ENCODE results near the gene IMPA2.

The IMPA2 gene

DNA sequence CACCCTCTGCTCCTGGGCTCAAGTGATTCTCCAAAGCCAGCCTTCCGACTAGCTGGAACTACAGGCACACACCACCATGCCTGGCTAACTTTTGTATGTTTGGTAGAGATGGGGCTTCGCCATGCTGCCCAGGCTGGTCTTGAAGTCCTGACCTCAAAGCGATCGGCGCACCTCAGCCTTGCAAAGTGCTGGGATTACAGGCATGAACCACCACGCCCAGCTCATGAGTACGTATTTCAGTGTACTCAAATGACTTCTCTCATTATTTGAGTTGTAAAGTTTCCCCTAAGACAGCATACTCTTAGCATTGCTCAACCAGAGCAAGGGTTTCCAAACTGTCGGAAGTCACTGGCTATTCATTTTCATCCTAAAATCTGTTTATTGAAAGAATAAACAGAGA lies 40.3 kb downstream of the IMPA2 start:
- Histone ChIP-seq H3K79me2 (ENCODE audit: insufficient read depth, low read length) (no peaks in the 10 kb centered on the region), H2AFZ (ENCODE audit: low read length) (no peak overlapping the region), H3F3A (ENCODE audit: low read depth) (no peaks in the 10 kb centered on the region), H3K36me3 (ENCODE audit: insufficient read depth, low read length) (no peaks in the 10 kb centered on the region), H3K27me3 (ENCODE audit: insufficient read depth, low read length, poor library complexity, severe bottlenecking) (no peaks in the 10 kb centered on the region), H3K4me1 (ENCODE audit: insufficient read depth, low read length, poor library complexity, severe bottlenecking) (peaks cover 3% of the 10 kb centered on the region), H4K20me1 (ENCODE audit: insufficient read depth, low read length, poor library complexity, severe bottlenecking) (no peaks in the 10 kb centered on the region), H3K9ac (ENCODE audit: low read depth, low read length, poor library complexity, severe bottlenecking) (no peak overlapping the region), H3K9me3 (ENCODE audit: insufficient read depth, low read depth, low read length) (no peaks in the 10 kb centered on the region), H3K9me2 (replicated peaks; ENCODE audit: low read depth, low read length) (no peaks in the 10 kb centered on the region), H3K4me2 (ENCODE audit: low read depth, low read length, poor library complexity, severe bottlenecking) (no peak overlapping the region), H3K4me3 (ENCODE audit: low read length, poor library complexity, severe bottlenecking) (no peak overlapping the region)
- TF ChIP-seq CTCF (conservative IDR thresholded peaks at IDR 0.05; ENCODE audit: low read length) (no peak), EZH2phosphoT487 (IDR thresholded peaks at IDR 0.05; ENCODE audit: borderline replicate concordance) (no peak)

- H3K9me3 ChIP-seq (ENCODE audit: insufficient read depth, low read depth, low read length) = no peaks in the 10 kb centered on the region
- H3K36me3 ChIP-seq (ENCODE audit: insufficient read depth, low read length) = no peaks in the 10 kb centered on the region
- no peaks in the 10 kb centered on the region for H3K27me3 ChIP-seq (ENCODE audit: insufficient read depth, low read length, poor library complexity, severe bottlenecking)
- H3K9me2 ChIP-seq (replicated peaks; ENCODE audit: low read depth, low read length) = no peaks in the 10 kb centered on the region
- no peak overlapping the region for H3K4me3 ChIP-seq (ENCODE audit: low read length, poor library complexity, severe bottlenecking)
- no peak overlapping the region for H2AFZ ChIP-seq (ENCODE audit: low read length)
- no peaks in the 10 kb centered on the region for H4K20me1 ChIP-seq (ENCODE audit: insufficient read depth, low read length, poor library complexity, severe bottlenecking)
- no peaks in the 10 kb centered on the region for H3F3A ChIP-seq (ENCODE audit: low read depth)
- H3K79me2 ChIP-seq (ENCODE audit: insufficient read depth, low read length) = no peaks in the 10 kb centered on the region
- H3K4me2 ChIP-seq (ENCODE audit: low read depth, low read length, poor library complexity, severe bottlenecking) = no peak overlapping the region
- H3K9ac ChIP-seq (ENCODE audit: low read depth, low read length, poor library complexity, severe bottlenecking) = no peak overlapping the region
- TF ChIP-seq CTCF (conservative IDR thresholded peaks at IDR 0.05; ENCODE audit: low read length) (no peak), EZH2phosphoT487 (IDR thresholded peaks at IDR 0.05; ENCODE audit: borderline replicate concordance) (no peak)
- peaks cover 3% of the 10 kb centered on the region for H3K4me1 ChIP-seq (ENCODE audit: insufficient read depth, low read length, poor library complexity, severe bottlenecking)
Observed at GRCh38 chr18:12023375-12023774, 42.1 kb downstream of the IMPA2 start.

- H3K9me3 ChIP-seq (ENCODE audit: insufficient read depth, low read depth, low read length) = no peaks in the 10 kb centered on the region
Observed at GRCh38 chr18:12026562-12026961, 45.3 kb downstream of the IMPA2 start.

More at GRCh38 chr18:12026562-12026961, 45.3 kb downstream of the IMPA2 start:
- TF ChIP-seq CTCF (conservative IDR thresholded peaks at IDR 0.05; ENCODE audit: low read length) = no peak
- TF ChIP-seq EZH2phosphoT487 (IDR thresholded peaks at IDR 0.05; ENCODE audit: borderline replicate concordance) = no peak
- Histone ChIP-seq H3K36me3 (ENCODE audit: insufficient read depth, low read length) (no peaks in the 10 kb centered on the region), H3K4me3 (ENCODE audit: low read length, poor library complexity, severe bottlenecking) (no peak overlapping the region), H4K20me1 (ENCODE audit: insufficient read depth, low read length, poor library complexity, severe bottlenecking) (no peaks in the 10 kb centered on the region), H2AFZ (ENCODE audit: low read length) (no peak overlapping the region), H3K9me2 (replicated peaks; ENCODE audit: low read depth, low read length) (no peaks in the 10 kb centered on the region), H3F3A (ENCODE audit: low read depth) (no peaks in the 10 kb centered on the region), H3K4me1 (ENCODE audit: insufficient read depth, low read length, poor library complexity, severe bottlenecking) (no peaks in the 10 kb centered on the region), H3K79me2 (ENCODE audit: insufficient read depth, low read length) (no peaks in the 10 kb centered on the region), H3K9ac (ENCODE audit: low read depth, low read length, poor library complexity, severe bottlenecking) (no peak overlapping the region), H3K4me2 (ENCODE audit: low read depth, low read length, poor library complexity, severe bottlenecking) (no peak overlapping the region), H3K27me3 (ENCODE audit: insufficient read depth, low read length, poor library complexity, severe bottlenecking) (no peaks in the 10 kb centered on the region)
